ENCODE measurements around the gene APBB1IP.

- TF ChIP-seq MAX (IDR thresholded peaks at IDR 0.05; ENCODE audit: low read depth, low read length) (no peak), POLR2A (IDR thresholded peaks at IDR 0.05; ENCODE audit: extremely low read depth, insufficient read length) (no peak), CTCF (IDR thresholded peaks at IDR 0.05; ENCODE audit: low read depth, low read length) (no peak), MYC (IDR thresholded peaks at IDR 0.05; ENCODE audit: low read depth, low read length) (no peak)
These were observed 30.7 kb upstream of the APBB1IP start for GRCh38 chr10:26407406-26407969.
